Measurements from ENCODE around the gene ATP7A.
"Not testable (repeated sequence)": the region's sequence is repeated elsewhere in the genome, so short reads cannot be mapped to it uniquely, and the experiment has no call there.

The ATP7A gene

GRCh38 chrX:78037881-78038280 is 127.4 kb downstream of the ATP7A start:
- no peak for DNase-seq (ENCODE audit: low spot score)

- no peak for DNase-seq (ENCODE audit: low spot score)
These were observed 132.1 kb downstream of the ATP7A start for GRCh38 chrX:78042601-78043000.

- no peak for DNase-seq (ENCODE audit: low spot score)
These were observed 135.9 kb downstream of the ATP7A start for GRCh38 chrX:78046362-78046761.

GRCh38 chrX:78048052-78048451 is 137.6 kb downstream of the ATP7A start:
- no peak for DNase-seq (ENCODE audit: low spot score)

GRCh38 chrX:78063687-78064086 is 153.2 kb downstream of the ATP7A start:
- no peak for DNase-seq (ENCODE audit: low spot score)

- no peak for DNase-seq (ENCODE audit: low spot score)
These were observed 153.7 kb downstream of the ATP7A start for GRCh38 chrX:78064152-78064551.

GRCh38 chrX:78064698-78065601 is 154.5 kb downstream of the ATP7A start:
- not testable (repeated sequence) for DNase-seq (ENCODE audit: low spot score)

GRCh38 chrX:78066110-78066509 is 155.6 kb downstream of the ATP7A start:
- DNase-seq (ENCODE audit: low spot score), result no peak

GRCh38 chrX:78071331-78071730 is 160.8 kb downstream of the ATP7A start:
- DNase-seq (ENCODE audit: low spot score), result no peak

- DNase-seq (ENCODE audit: low spot score), result not testable (repeated sequence)
These were observed 162.9 kb downstream of the ATP7A start for GRCh38 chrX:78073147-78074077.

GRCh38 chrX:78074088-78074487 is 163.6 kb downstream of the ATP7A start:
- no peak for DNase-seq (ENCODE audit: low spot score)

- no peak for DNase-seq (ENCODE audit: low spot score)
These were observed 165.4 kb downstream of the ATP7A start for GRCh38 chrX:78075787-78076389.

- not testable (repeated sequence) for DNase-seq (ENCODE audit: low spot score)
These were observed 170.9 kb downstream of the ATP7A start for GRCh38 chrX:78081413-78081812.

- DNase-seq (ENCODE audit: low spot score), result no peak
These were observed 181.8 kb downstream of the ATP7A start for GRCh38 chrX:78092296-78092695.

- no peak for DNase-seq (ENCODE audit: low spot score)
These were observed 187.6 kb downstream of the ATP7A start for GRCh38 chrX:78098108-78098507.
